ENCODE results near the gene CAP2. TPM values are rescaled to one million over a fixed set of nuclear protein-coding genes. Genes with fewer than 3 reads are reported as not detected.

The CAP2 gene
- total and polyA plus RNA-seq, 12 donors, result 1.3 to 21.9 (median 11.9) TPM

- Histone ChIP-seq H3K9me3 (replicated peaks in 1 of 3) (no peaks in the 10 kb centered on the region), H3K4me3 (no peak overlapping the region), H3K27me3 (no peaks in the 10 kb centered on the region), H3K36me3 (replicated peaks in 1 of 2) (no peaks in the 10 kb centered on the region), H3K4me1 (replicated peaks in 1 of 2) (no peaks in the 10 kb centered on the region), H3K27ac (no peak overlapping the region)
- 68 to 86% (median 72%) methylated on average over 2 of the region's 2 CpGs for WGBS, 4 donors
- intact Hi-C loops (cut with DNase I), result no loop called here
- DNase-seq, result peak in 4 of 7 donors; percentile 20 to 32 (median 26)
- TF ChIP-seq POLR2A (IDR thresholded peaks at IDR 0.05), result no peak
- TF ChIP-seq CTCF (IDR thresholded peaks at IDR 0.05), result no peak
Observed at GRCh38 chr6:17493286-17493685, 99.9 kb downstream of the CAP2 start.

GRCh38 chr6:17494177-17494576 is 100.8 kb downstream of the CAP2 start:
- WGBS, 4 donors, result 86 to 94% (median 91%) methylated on average over 4 of the region's 4 CpGs
- DNase-seq, result no peak
- Histone ChIP-seq H3K27me3 (no peaks in the 10 kb centered on the region), H3K9me3 (replicated peaks in 1 of 3) (no peaks in the 10 kb centered on the region), H3K27ac (no peak overlapping the region), H3K4me3 (no peak overlapping the region), H3K4me1 (replicated peaks in 1 of 2) (no peaks in the 10 kb centered on the region), H3K36me3 (replicated peaks in 1 of 2) (no peaks in the 10 kb centered on the region)
- intact Hi-C loops (cut with DNase I), result no loop called here
- no peak for TF ChIP-seq CTCF (IDR thresholded peaks at IDR 0.05)
- no peak for TF ChIP-seq POLR2A (IDR thresholded peaks at IDR 0.05)

GRCh38 chr6:17494919-17495318 is 101.5 kb downstream of the CAP2 start:
- H3K27ac ChIP-seq, result no peak overlapping the region
- TF ChIP-seq CTCF (IDR thresholded peaks at IDR 0.05), result no peak
- no peaks in the 10 kb centered on the region for H3K9me3 ChIP-seq (replicated peaks in 1 of 3)
- intact Hi-C loops (cut with DNase I), result no loop called here
- H3K36me3 ChIP-seq (replicated peaks in 1 of 2), result no peaks in the 10 kb centered on the region
- H3K4me3 ChIP-seq, result no peak overlapping the region
- WGBS, 4 donors, result 87 to 100% (median 93%) methylated on average over 2 of the region's 2 CpGs
- no peaks in the 10 kb centered on the region for H3K27me3 ChIP-seq
- H3K4me1 ChIP-seq (replicated peaks in 1 of 2), result no peaks in the 10 kb centered on the region
- no peak for DNase-seq

- H3K36me3 ChIP-seq (replicated peaks in 1 of 2), result no peaks in the 10 kb centered on the region
- no peaks in the 10 kb centered on the region for H3K9me3 ChIP-seq (replicated peaks in 1 of 3)
- DNase-seq, result no peak
- no peaks in the 10 kb centered on the region for H3K4me1 ChIP-seq (replicated peaks in 1 of 2)
- intact Hi-C loops (cut with DNase I), result no loop called here
- no peak overlapping the region for H3K4me3 ChIP-seq
- H3K27ac ChIP-seq, result no peak overlapping the region
- no peaks in the 10 kb centered on the region for H3K27me3 ChIP-seq
- WGBS, 4 donors, result 59 to 70% (median 66%) methylated on average over 4 of the region's 4 CpGs
- TF ChIP-seq POLR2A (IDR thresholded peaks at IDR 0.05) (no peak), CTCF (IDR thresholded peaks at IDR 0.05) (no peak)
Observed at GRCh38 chr6:17497535-17498095, 104.2 kb downstream of the CAP2 start.
